Neural progenitor cell (in vitro differentiated cells): ENCODE measurements around the gene IGFALS. TPM values are rescaled to one million over a fixed set of nuclear protein-coding genes. Genes with fewer than 3 reads are reported as not detected.

ENCODE experiments used
- DNase-seq: peaks from one replicate; pipeline ENCODE4 v3.0.0-alpha.2; 2016; ENCODE audit warnings: low spot score
- H2AFZ ChIP-seq: fragments of 200-600 bp; sonication (generic); replicated peaks from 2 replicates; pipeline ENCODE4 v1.6.1; 2016; ENCODE audit warnings: antibody characterized with exemption
- H3F3A ChIP-seq: fragments of 200-600 bp; sonication (generic); 2 replicates; pipeline ENCODE4 v1.6.1; 2016; ENCODE audit warnings: antibody characterized with exemption, low read depth
- H3K27ac ChIP-seq: fragments of 200-600 bp; sonication (generic); 2 replicates; pipeline ENCODE4 v1.5.1; 2016; ENCODE audit warnings: mild to moderate bottlenecking
- H3K27me3 ChIP-seq: fragments of 200-600 bp; sonication (generic); 2 replicates; pipeline ENCODE4 v1.6.1; 2016; ENCODE audit warnings: mild to moderate bottlenecking, moderate library complexity
- H3K36me3 ChIP-seq: fragments of 200-600 bp; sonication (generic); 2 replicates; pipeline ENCODE4 v1.5.1; 2016
- H3K4me1 ChIP-seq: fragments of 200-600 bp; sonication (generic); 2 replicates; pipeline ENCODE4 v1.6.1; 2016; ENCODE audit warnings: mixed run types
- H3K4me2 ChIP-seq: fragments of 200-600 bp; sonication (generic); 2 replicates; pipeline ENCODE4 v1.6.1; 2016
- H3K4me3 ChIP-seq: fragments of 200-600 bp; sonication (generic); 2 replicates; pipeline ENCODE4 v1.5.1; 2016
- H3K79me2 ChIP-seq: fragments of 200-600 bp; sonication (generic); 2 replicates; pipeline ENCODE4 v1.6.1; 2016; ENCODE audit warnings: low read depth
- H3K9ac ChIP-seq: fragments of 200-600 bp; sonication (generic); 2 replicates; pipeline ENCODE4 v1.6.1; 2016
- H3K9me3 ChIP-seq: fragments of 200-600 bp; sonication (generic); 2 replicates; pipeline ENCODE4 v1.5.1; 2016; ENCODE audit warnings: low read depth
- H4K20me1 ChIP-seq: fragments of 200-600 bp; sonication (generic); 2 replicates; pipeline ENCODE4 v1.6.1; 2016; ENCODE audit warnings: low read depth
- H3K27ac Mint-ChIP-seq: 3 replicates; pipeline ENCODE4 v1.8.0; 2021; ENCODE audit warnings: mixed read lengths
- H3K27me3 Mint-ChIP-seq: 2 replicates; pipeline ENCODE4 v1.8.0; 2022; ENCODE audit warnings: low read depth, mild to moderate bottlenecking, inconsistent platforms, moderate library complexity, mixed read lengths; ENCODE audit not compliant: insufficient read depth
- H3K36me3 Mint-ChIP-seq: 3 replicates; pipeline ENCODE4 v1.8.0; 2021; ENCODE audit warnings: mixed read lengths
- H3K4me1 Mint-ChIP-seq: 3 replicates; pipeline ENCODE4 v1.8.0; 2021; ENCODE audit warnings: mixed read lengths
- H3K4me3 Mint-ChIP-seq: 3 replicates; pipeline ENCODE4 v1.8.0; 2021; ENCODE audit warnings: mild to moderate bottlenecking, moderate library complexity, mixed read lengths
- H3K9me3 Mint-ChIP-seq: 3 replicates; pipeline ENCODE4 v1.8.0; 2020; ENCODE audit warnings: mixed read lengths
- EZH2 ChIP-seq: fragments of 200-600 bp; sonication (generic); IDR thresholded peaks from 2 replicates; pipeline ENCODE4 v1.6.1; 2017; ENCODE audit warnings: antibody characterized with exemption, mild to moderate bottlenecking, moderate library complexity
- EZH2phosphoT487 ChIP-seq: fragments of 200-600 bp; sonication (generic); IDR thresholded peaks from 2 replicates; pipeline ENCODE4 v1.6.1; 2017; ENCODE audit warnings: antibody characterized with exemption
- total RNA-seq: library from RNA; depleted of rRNA; stranded (reverse); fragments of >200 nt; gene quantifications from 2 replicates; pipeline ENCODE4 v1.2.3, GENCODE V29; 2015; ENCODE audit warnings: low replicate concordance
- TF ChIP-seq, protein P1 (sequence below): fragments of 200-600 bp; sonication (generic); IDR thresholded peaks from 2 replicates; pipeline ENCODE4 v1.5.1; 2017; ENCODE audit warnings: antibody characterized with exemption, mild to moderate bottlenecking

Gene IGFALS
- total RNA-seq, 1 donor from 2014 or later: not detected

- H3K79me2 ChIP-seq: peaks cover 33% of the 10 kb centered on the region
- Mint-ChIP-seq H3K27ac (no peak overlapping the region), H3K4me1 (peaks cover 15% of the 10 kb centered on the region), H3K27me3 (peaks cover 9% of the 10 kb centered on the region), H3K4me3 (no peak overlapping the region), H3K36me3 (no peaks in the 10 kb centered on the region), H3K9me3 (no peaks in the 10 kb centered on the region)
- no peak overlapping the region for H2AFZ ChIP-seq
- no peaks in the 10 kb centered on the region for H3K9me3 ChIP-seq
- H3K27ac ChIP-seq: no peak overlapping the region
- no peaks in the 10 kb centered on the region for H3K36me3 ChIP-seq
- TF ChIP-seq, protein P1, sequence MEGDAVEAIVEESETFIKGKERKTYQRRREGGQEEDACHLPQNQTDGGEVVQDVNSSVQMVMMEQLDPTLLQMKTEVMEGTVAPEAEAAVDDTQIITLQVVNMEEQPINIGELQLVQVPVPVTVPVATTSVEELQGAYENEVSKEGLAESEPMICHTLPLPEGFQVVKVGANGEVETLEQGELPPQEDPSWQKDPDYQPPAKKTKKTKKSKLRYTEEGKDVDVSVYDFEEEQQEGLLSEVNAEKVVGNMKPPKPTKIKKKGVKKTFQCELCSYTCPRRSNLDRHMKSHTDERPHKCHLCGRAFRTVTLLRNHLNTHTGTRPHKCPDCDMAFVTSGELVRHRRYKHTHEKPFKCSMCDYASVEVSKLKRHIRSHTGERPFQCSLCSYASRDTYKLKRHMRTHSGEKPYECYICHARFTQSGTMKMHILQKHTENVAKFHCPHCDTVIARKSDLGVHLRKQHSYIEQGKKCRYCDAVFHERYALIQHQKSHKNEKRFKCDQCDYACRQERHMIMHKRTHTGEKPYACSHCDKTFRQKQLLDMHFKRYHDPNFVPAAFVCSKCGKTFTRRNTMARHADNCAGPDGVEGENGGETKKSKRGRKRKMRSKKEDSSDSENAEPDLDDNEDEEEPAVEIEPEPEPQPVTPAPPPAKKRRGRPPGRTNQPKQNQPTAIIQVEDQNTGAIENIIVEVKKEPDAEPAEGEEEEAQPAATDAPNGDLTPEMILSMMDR: no peak
- TF ChIP-seq EZH2: no peak
- TF ChIP-seq EZH2phosphoT487: no peak
- no peaks in the 10 kb centered on the region for H3K27me3 ChIP-seq
- no peak overlapping the region for H3K4me3 ChIP-seq
- H3K9ac ChIP-seq: no peak overlapping the region
- H3K4me1 ChIP-seq: peaks cover 11% of the 10 kb centered on the region
- H4K20me1 ChIP-seq: peaks cover 43% of the 10 kb centered on the region
- no peak for DNase-seq
- no peak overlapping the region for H3K4me2 ChIP-seq
- H3F3A ChIP-seq: peaks cover 15% of the 10 kb centered on the region
These were observed 15.0 kb downstream of the IGFALS start for GRCh38 chr16:1778200-1779179.

- no peak overlapping the region for H3K9ac ChIP-seq
These were observed 15.9 kb downstream of the IGFALS start for GRCh38 chr16:1777375-1778199.

GRCh38 chr16:1776991-1777374 is 16.5 kb downstream of the IGFALS start:
- Histone ChIP-seq H3K4me1 (peaks cover 11% of the 10 kb centered on the region), H4K20me1 (peaks cover 44% of the 10 kb centered on the region), H3K4me2 (no peak overlapping the region), H3K9ac (no peak overlapping the region), H3K9me3 (no peaks in the 10 kb centered on the region), H2AFZ (no peak overlapping the region), H3K27me3 (no peaks in the 10 kb centered on the region), H3K4me3 (no peak overlapping the region), H3K27ac (no peak overlapping the region), H3K36me3 (no peaks in the 10 kb centered on the region), H3K79me2 (peaks cover 37% of the 10 kb centered on the region), H3F3A (peaks cover 11% of the 10 kb centered on the region)
- Mint-ChIP-seq H3K4me1 (peaks cover 15% of the 10 kb centered on the region), H3K27me3 (peaks cover 7% of the 10 kb centered on the region), H3K4me3 (no peak overlapping the region), H3K36me3 (peaks cover 3% of the 10 kb centered on the region), H3K27ac (no peak overlapping the region), H3K9me3 (no peaks in the 10 kb centered on the region)
- TF ChIP-seq EZH2phosphoT487 (no peak), EZH2 (no peak)
- TF ChIP-seq, protein P1: no peak
- DNase-seq: no peak

More at GRCh38 chr16:1777375-1778199, 15.9 kb downstream of the IGFALS start:
- TF ChIP-seq EZH2phosphoT487 (no peak), EZH2 (no peak)
- TF ChIP-seq, protein P1: no peak
- Histone ChIP-seq H3K36me3 (no peaks in the 10 kb centered on the region), H2AFZ (no peak overlapping the region), H3K4me1 (peaks cover 11% of the 10 kb centered on the region), H3K27ac (no peak overlapping the region), H3K27me3 (no peaks in the 10 kb centered on the region), H3K4me2 (no peak overlapping the region), H3F3A (peaks cover 11% of the 10 kb centered on the region), H4K20me1 (peaks cover 39% of the 10 kb centered on the region), H3K4me3 (no peak overlapping the region), H3K9me3 (no peaks in the 10 kb centered on the region), H3K79me2 (peaks cover 31% of the 10 kb centered on the region)
- peaks cover 5% of the 10 kb centered on the region for H3K27me3 Mint-ChIP-seq
- H3K27ac Mint-ChIP-seq: no peak overlapping the region
- H3K4me1 Mint-ChIP-seq: peaks cover 11% of the 10 kb centered on the region
- no peaks in the 10 kb centered on the region for H3K9me3 Mint-ChIP-seq
- no peak for DNase-seq
- H3K36me3 Mint-ChIP-seq: no peaks in the 10 kb centered on the region
- no peak overlapping the region for H3K4me3 Mint-ChIP-seq
